ENCODE measurements around the gene NGDN.
A peak's percentile ranks its signal among the peaks of the same experiment; 100 is the strongest.
"Not testable (repeated sequence)": the region's sequence is repeated elsewhere in the genome, so short reads cannot be mapped to it uniquely, and the experiment has no call there.

Gene NGDN

GRCh38 chr14:23425798-23426197 lies 43.7 kb upstream of the NGDN start:
- H3K36me3 ChIP-seq (ENCODE audit: control insufficient read depth in 1 of 2, insufficient read depth in 2 of 2, low read length in 2 of 2); H3K79me1 ChIP-seq (ENCODE audit: low read length); DNase-seq; H3K27me3 ChIP-seq (ENCODE audit: insufficient read depth, low read length); H4K12ac ChIP-seq (ENCODE audit: low read depth, low read length); H4K8ac ChIP-seq (ENCODE audit: low read depth, low read length); H3K79me2 ChIP-seq (ENCODE audit: control insufficient read depth, insufficient read depth, low read length, poor library complexity); H3K4me1 ChIP-seq (ENCODE audit: control insufficient read depth in 1 of 2, insufficient read depth in 2 of 2, low read length in 2 of 2); H3K23ac ChIP-seq (ENCODE audit: low read length); H3K4me3 ChIP-seq (ENCODE audit: low read depth, low read length); H3K4me2 ChIP-seq (ENCODE audit: low read length); H3K4ac ChIP-seq (ENCODE audit: low read depth, low read length); H3K9ac ChIP-seq (ENCODE audit: low read length); H2BK120ac ChIP-seq (ENCODE audit: insufficient read depth, low read length, poor library complexity); H3K9me3 ChIP-seq (ENCODE audit: insufficient read depth, low read depth, low read length); H4K91ac ChIP-seq (ENCODE audit: low read depth, low read length); H2AFZ ChIP-seq (ENCODE audit: insufficient read depth, low read length, poor library complexity); H2BK5ac ChIP-seq (ENCODE audit: low read depth, low read length, poor library complexity); H2BK12ac ChIP-seq (ENCODE audit: low read length); H3K18ac ChIP-seq (ENCODE audit: low read length); H3K14ac ChIP-seq (ENCODE audit: low read length); H3K27ac ChIP-seq (ENCODE audit: low read depth, low read length); H2AK5ac ChIP-seq (ENCODE audit: low read length): not testable (repeated sequence)
- no CpG with 5 or more reads among the region's 6 CpGs for WGBS (ENCODE audit: extremely low coverage, insufficient coverage, insufficient read length)

GRCh38 chr14:23428686-23429495 lies 40.6 kb upstream of the NGDN start:
- no peak overlapping the region for H2AK5ac ChIP-seq (ENCODE audit: low read length)
- no peak overlapping the region for H2BK12ac ChIP-seq (ENCODE audit: low read length)
- H3K4me3 ChIP-seq (ENCODE audit: low read depth, low read length) = no peak overlapping the region
- H4K91ac ChIP-seq (ENCODE audit: low read depth, low read length) = no peak overlapping the region
- H3K27ac ChIP-seq (ENCODE audit: low read depth, low read length) = no peak overlapping the region
- H3K23ac ChIP-seq (ENCODE audit: low read length) = no peak overlapping the region
- no CpG with 5 or more reads among the region's 13 CpGs for WGBS (ENCODE audit: extremely low coverage, insufficient coverage, insufficient read length)
- no peaks in the 10 kb centered on the region for H3K79me2 ChIP-seq (ENCODE audit: control insufficient read depth, insufficient read depth, low read length, poor library complexity)
- no peak overlapping the region for H4K8ac ChIP-seq (ENCODE audit: low read depth, low read length)
- H3K18ac ChIP-seq (ENCODE audit: low read length) = no peak overlapping the region
- H3K4me1 ChIP-seq (ENCODE audit: control insufficient read depth in 1 of 2, insufficient read depth in 2 of 2, low read length in 2 of 2) = no peaks in the 10 kb centered on the region
- no peak overlapping the region for H2AFZ ChIP-seq (ENCODE audit: insufficient read depth, low read length, poor library complexity)
- no peak overlapping the region for H2BK5ac ChIP-seq (ENCODE audit: low read depth, low read length, poor library complexity)
- no peaks in the 10 kb centered on the region for H3K79me1 ChIP-seq (ENCODE audit: low read length)
- no peak overlapping the region for H3K9ac ChIP-seq (ENCODE audit: low read length)
- no peaks in the 10 kb centered on the region for H3K27me3 ChIP-seq (ENCODE audit: insufficient read depth, low read length)
- no peak overlapping the region for H3K14ac ChIP-seq (ENCODE audit: low read length)
- DNase-seq = no peak
- no peaks in the 10 kb centered on the region for H3K36me3 ChIP-seq (ENCODE audit: control insufficient read depth in 1 of 2, insufficient read depth in 2 of 2, low read length in 2 of 2)
- no peak overlapping the region for H2BK120ac ChIP-seq (ENCODE audit: insufficient read depth, low read length, poor library complexity)
- no peak overlapping the region for H4K12ac ChIP-seq (ENCODE audit: low read depth, low read length)
- peaks cover 10% of the 10 kb centered on the region for H3K9me3 ChIP-seq (ENCODE audit: insufficient read depth, low read depth, low read length)
- H3K4ac ChIP-seq (ENCODE audit: low read depth, low read length) = no peak overlapping the region
- H3K4me2 ChIP-seq (ENCODE audit: low read length) = no peak overlapping the region

- no peaks in the 10 kb centered on the region for H3K36me3 ChIP-seq (ENCODE audit: control insufficient read depth in 1 of 2, insufficient read depth in 2 of 2, low read length in 2 of 2)
- no peaks in the 10 kb centered on the region for H3K79me1 ChIP-seq (ENCODE audit: low read length)
- H3K14ac ChIP-seq (ENCODE audit: low read length) = no peak overlapping the region
These were observed 39.3 kb upstream of the NGDN start for GRCh38 chr14:23430016-23430722.

DNA sequence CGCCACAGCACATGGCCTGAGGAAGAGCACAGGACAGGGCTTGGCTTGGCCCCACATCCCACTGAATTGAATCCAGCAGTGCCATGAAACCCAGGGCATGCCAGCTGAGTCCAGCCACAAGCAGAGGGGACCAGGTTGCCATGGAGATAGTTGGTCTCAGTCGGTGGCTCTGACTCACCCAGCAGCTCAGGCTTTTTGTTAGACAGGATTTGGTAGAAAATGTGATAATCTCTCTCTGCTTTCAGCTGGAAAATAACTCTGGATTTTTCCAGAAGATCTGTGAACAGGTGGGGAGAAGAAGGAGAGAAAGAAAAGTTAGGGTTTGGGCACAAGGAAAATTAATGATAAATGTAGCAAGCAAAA lies 38.8 kb upstream of the NGDN start:
- Histone ChIP-seq H2AFZ (ENCODE audit: insufficient read depth, low read length, poor library complexity) (no peak overlapping the region), H2BK120ac (ENCODE audit: insufficient read depth, low read length, poor library complexity) (no peak overlapping the region), H3K4me2 (ENCODE audit: low read length) (no peak overlapping the region), H3K27me3 (ENCODE audit: insufficient read depth, low read length) (no peaks in the 10 kb centered on the region), H3K4me1 (ENCODE audit: control insufficient read depth in 1 of 2, insufficient read depth in 2 of 2, low read length in 2 of 2) (peaks cover 0 to 3% of the 10 kb centered on the region in 2 experiments), H4K8ac (ENCODE audit: low read depth, low read length) (no peak overlapping the region), H3K4ac (ENCODE audit: low read depth, low read length) (no peak overlapping the region), H4K91ac (ENCODE audit: low read depth, low read length) (no peak overlapping the region), H2BK12ac (ENCODE audit: low read length) (no peak overlapping the region), H3K36me3 (ENCODE audit: control insufficient read depth in 1 of 2, insufficient read depth in 2 of 2, low read length in 2 of 2) (no peaks in the 10 kb centered on the region), H3K4me3 (ENCODE audit: low read depth, low read length) (no peak overlapping the region), H3K14ac (ENCODE audit: low read length) (no peak overlapping the region), H3K9me3 (ENCODE audit: insufficient read depth, low read depth, low read length) (peaks cover 9% of the 10 kb centered on the region), H3K18ac (ENCODE audit: low read length) (no peak overlapping the region), H3K9ac (ENCODE audit: low read length) (no peak overlapping the region), H2AK5ac (ENCODE audit: low read length) (no peak overlapping the region), H3K27ac (ENCODE audit: low read depth, low read length) (no peak overlapping the region), H3K79me1 (ENCODE audit: low read length) (no peaks in the 10 kb centered on the region), H4K12ac (ENCODE audit: low read depth, low read length) (no peak overlapping the region), H3K79me2 (ENCODE audit: control insufficient read depth, insufficient read depth, low read length, poor library complexity) (no peaks in the 10 kb centered on the region), H3K23ac (ENCODE audit: low read length) (no peak overlapping the region), H2BK5ac (ENCODE audit: low read depth, low read length, poor library complexity) (no peak overlapping the region)
- no CpG with 5 or more reads among the region's 2 CpGs for WGBS (ENCODE audit: extremely low coverage, insufficient coverage, insufficient read length)
- DNase-seq = peak in 1 of 2 donors; percentile 22

More at GRCh38 chr14:23430016-23430722, 39.3 kb upstream of the NGDN start:
- H4K91ac ChIP-seq (ENCODE audit: low read depth, low read length) = no peak overlapping the region
- H2AK5ac ChIP-seq (ENCODE audit: low read length) = no peak overlapping the region
- no peak overlapping the region for H3K4ac ChIP-seq (ENCODE audit: low read depth, low read length)
- H3K27ac ChIP-seq (ENCODE audit: low read depth, low read length) = no peak overlapping the region
- no peak overlapping the region for H2BK12ac ChIP-seq (ENCODE audit: low read length)
- no peak overlapping the region for H3K23ac ChIP-seq (ENCODE audit: low read length)
- no peak for DNase-seq
- H3K9ac ChIP-seq (ENCODE audit: low read length) = no peak overlapping the region
- no peak overlapping the region for H3K4me2 ChIP-seq (ENCODE audit: low read length)
- H2AFZ ChIP-seq (ENCODE audit: insufficient read depth, low read length, poor library complexity) = no peak overlapping the region
- H2BK120ac ChIP-seq (ENCODE audit: insufficient read depth, low read length, poor library complexity) = no peak overlapping the region
- no peak overlapping the region for H3K4me3 ChIP-seq (ENCODE audit: low read depth, low read length)
- peaks cover 9% of the 10 kb centered on the region for H3K9me3 ChIP-seq (ENCODE audit: insufficient read depth, low read depth, low read length)
- WGBS (ENCODE audit: extremely low coverage, insufficient coverage, insufficient read length) = no CpG with 5 or more reads among the region's 10 CpGs
- no peaks in the 10 kb centered on the region for H3K27me3 ChIP-seq (ENCODE audit: insufficient read depth, low read length)
- H2BK5ac ChIP-seq (ENCODE audit: low read depth, low read length, poor library complexity) = no peak overlapping the region
- H3K4me1 ChIP-seq (ENCODE audit: control insufficient read depth in 1 of 2, insufficient read depth in 2 of 2, low read length in 2 of 2) = no peaks in the 10 kb centered on the region
- no peaks in the 10 kb centered on the region for H3K79me2 ChIP-seq (ENCODE audit: control insufficient read depth, insufficient read depth, low read length, poor library complexity)
- H4K8ac ChIP-seq (ENCODE audit: low read depth, low read length) = no peak overlapping the region
- no peak overlapping the region for H3K18ac ChIP-seq (ENCODE audit: low read length)
- H4K12ac ChIP-seq (ENCODE audit: low read depth, low read length) = no peak overlapping the region
